ENCODE data around the gene TTLL5.

GRCh38 chr14:75854111-75854799, 193.2 kb downstream of the TTLL5 start:
- TF ChIP-seq GATA2 (IDR thresholded peaks at IDR 0.05; ENCODE audit: low read depth, low read length) (no peak), GATA3 (IDR thresholded peaks at IDR 0.05; ENCODE audit: low read depth, low read length) (no peak)
